Endothelial cell of hepatic sinusoid (primary cell): ENCODE data around the gene TLE3.

Experiments
- in situ Hi-C: cut with HindIII; loops from 2 replicates; pipeline ENCODE4 v1.10.0; 2017; ENCODE audit warnings: low sequenced_read_pairs

The TLE3 gene

DNA sequence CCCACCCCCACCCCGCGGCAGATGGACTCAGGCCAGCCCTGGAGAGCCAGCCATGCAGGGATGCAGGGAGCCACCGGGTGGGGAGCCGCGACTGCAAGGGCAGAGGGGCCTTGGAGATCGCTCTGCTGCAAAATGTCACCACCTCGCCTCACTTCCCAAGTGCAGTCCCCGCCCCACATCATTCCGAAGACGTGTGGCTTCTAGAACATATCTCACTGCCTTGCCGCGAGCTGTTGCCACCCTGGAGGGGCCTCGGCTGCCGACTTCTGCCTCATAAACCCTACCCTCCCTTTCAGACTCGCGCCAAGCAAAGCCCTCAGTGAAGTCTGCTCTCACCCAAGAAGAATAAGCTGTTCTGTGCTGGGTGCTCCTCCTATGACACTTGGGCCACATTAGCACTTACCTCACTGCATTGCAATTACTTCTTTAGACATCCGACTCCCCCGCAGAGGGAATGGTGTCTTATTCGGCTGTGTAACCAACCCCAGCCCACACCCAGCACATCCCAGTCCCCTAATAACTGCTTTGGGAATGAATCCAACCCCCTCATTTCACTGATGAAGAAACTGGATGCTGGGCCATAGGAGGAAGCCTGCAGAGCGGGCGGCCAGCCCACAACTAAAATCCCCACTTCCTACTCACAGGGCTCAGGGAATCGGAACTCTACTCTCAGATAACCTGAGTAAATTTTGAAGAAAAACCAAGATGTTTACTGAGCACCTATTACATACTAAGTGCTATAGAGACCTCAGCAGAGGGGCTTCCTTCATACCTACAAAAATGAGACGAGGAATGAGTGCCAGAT is 8.6 kb downstream of the TLE3 start:
- in situ Hi-C loops = no loop called here

DNA sequence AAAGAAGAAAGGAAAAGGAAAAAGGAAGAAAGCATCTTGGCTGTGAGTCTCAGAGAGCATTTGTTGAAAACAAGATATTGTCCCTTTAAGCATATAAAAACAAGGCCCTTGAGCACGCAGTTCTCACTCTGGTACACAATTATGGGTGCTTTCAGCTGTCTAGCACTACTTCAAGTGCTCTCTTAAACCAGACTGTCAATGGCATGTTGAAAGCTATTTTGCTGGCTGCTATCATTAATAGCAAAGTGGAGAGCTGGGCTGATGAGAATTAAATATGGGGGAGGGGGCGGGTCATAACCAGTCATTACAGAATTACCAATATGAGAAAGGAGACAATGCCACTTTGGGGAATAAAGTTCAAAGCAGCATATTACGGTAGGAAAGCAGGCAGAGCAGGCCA is 9.3 kb downstream of the TLE3 start:
- in situ Hi-C loops = no loop called here

DNA sequence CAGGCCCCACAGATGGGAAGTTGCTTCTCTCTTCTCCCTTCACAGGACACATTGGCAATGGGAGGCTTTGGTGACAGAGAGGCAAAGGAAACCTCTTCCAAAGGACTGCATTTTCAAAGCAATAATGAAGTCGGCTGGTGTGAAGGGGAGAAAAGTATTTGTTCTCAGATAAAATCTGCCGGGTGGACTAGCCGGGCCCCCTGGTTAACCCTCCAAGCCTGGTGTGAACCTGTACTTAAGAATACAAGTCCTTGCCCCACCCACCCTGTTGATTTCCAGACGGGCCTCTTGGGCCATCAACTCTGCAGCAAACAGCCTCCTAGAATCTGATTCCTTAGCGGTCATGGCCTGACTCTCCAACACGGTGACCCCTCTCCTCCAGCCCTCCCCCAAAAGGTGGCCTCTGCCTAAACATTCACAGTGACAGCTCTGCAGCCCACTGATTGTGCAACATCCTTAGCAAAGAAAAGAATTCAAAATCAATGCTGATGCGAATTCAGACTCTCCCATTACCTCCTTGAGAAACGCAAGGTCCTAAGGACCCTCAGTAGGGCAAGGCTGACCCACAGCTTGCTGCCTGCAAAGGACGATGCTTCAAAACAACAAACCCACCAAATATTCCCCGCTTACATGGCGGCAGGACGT is 9.9 kb downstream of the TLE3 start:
- in situ Hi-C loops = no loop called here

DNA sequence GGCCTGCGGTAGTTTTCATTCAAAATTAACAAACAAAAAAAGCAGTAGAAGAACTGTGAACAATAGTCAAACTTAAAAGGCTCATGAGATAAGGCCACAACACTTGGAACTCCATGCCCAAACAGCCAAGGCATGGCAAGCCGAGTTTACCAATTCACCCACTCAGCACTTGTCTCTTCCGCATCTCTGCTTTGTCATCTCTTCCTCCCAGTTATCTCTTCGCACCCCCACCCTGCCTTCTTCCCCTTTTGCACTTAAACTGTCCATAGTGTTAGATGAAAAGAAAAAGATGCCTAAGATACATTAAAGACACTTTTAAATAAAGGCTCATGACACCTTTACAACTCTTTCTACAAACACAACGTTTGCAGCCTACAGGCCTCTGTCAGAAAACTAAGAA is 11.1 kb downstream of the TLE3 start:
- in situ Hi-C loops = no loop called here

DNA sequence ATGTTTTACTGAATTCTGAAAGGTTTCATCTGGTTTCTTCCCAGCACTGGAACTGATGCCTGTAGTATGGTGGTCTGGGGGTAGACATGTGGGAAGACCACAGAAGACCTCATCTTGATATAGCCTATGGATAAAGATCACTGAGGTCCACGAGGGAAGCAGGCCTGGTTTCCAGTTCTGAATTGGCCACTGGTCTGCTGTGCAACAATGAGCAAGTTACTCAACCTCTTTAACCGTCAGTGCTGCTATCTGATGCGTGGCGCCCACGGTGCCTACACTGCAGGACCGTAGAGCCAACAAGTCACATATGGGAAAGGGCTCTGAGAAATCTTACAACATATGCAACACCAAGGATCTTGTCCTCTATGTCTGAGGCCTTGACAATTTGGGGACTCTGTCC is 13.3 kb downstream of the TLE3 start:
- in situ Hi-C loops = no loop called here

DNA sequence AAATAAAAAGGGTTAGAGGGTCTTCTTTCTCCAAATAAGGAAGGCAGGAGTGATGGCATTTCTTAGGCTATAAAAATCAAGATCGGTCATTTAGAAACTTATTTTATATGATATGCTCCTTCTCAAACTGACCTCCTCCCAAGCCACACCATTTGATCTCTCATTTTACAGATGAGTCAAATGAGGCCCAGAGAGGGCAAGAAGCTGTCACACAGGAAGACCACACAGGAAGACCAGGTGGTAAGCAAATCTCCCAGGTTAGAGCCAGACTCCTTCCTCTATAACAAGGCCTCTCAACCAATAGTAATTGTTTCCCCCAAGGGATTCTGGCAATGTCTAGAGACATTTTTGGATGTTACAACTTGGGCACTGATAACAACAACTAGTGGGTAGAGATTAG is 13.8 kb downstream of the TLE3 start:
- in situ Hi-C loops = no loop called here

DNA sequence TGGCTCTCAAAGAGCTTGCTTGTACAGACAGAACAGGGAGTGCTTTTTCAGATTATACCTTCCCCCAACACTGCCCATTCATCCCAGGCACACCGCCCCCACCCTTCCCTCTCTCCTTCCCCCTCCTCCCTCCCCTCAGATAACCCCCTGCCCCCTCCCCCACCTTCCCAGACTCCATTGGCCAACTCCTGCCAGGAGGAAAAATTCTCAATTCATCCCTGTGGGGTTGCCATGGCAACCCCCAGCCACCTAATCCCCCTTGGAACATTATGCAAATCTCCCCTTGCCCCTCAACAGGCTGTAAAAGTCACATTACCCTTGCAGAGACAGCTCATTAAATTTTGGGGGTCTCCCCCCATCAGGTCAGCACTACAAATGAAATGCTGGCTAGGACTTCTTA is 14.3 kb downstream of the TLE3 start:
- in situ Hi-C loops = no loop called here

DNA sequence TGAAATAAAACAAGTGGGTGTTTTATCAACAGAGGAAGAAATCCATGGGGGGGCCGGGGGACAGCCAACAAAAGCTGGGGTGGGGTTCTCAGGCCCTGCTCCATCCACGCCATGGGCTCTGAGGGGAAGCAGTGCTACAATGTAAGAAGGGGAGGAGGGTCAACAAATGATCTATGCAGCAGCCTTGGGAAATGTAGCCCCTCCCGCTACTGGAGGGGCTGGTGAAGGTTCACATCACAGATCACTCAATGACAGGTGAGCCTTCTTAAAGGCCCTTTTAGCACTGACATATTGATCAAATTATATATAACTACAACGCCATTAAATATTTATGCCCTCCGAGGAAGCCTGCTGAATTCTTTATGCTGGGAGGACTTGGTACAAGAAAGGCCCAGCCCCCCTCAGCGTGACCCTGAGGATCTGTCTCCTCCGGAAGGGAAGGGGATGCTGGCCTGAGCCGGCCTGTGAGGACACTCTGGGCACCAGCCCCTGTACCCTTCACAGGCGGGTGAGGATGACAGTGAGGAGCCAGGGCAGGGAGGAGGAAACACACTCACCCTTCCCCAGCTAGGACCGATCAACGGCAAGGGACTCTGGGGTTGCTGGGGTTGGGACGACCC is 15.3 kb downstream of the TLE3 start:
- in situ Hi-C loops = no loop called here

DNA sequence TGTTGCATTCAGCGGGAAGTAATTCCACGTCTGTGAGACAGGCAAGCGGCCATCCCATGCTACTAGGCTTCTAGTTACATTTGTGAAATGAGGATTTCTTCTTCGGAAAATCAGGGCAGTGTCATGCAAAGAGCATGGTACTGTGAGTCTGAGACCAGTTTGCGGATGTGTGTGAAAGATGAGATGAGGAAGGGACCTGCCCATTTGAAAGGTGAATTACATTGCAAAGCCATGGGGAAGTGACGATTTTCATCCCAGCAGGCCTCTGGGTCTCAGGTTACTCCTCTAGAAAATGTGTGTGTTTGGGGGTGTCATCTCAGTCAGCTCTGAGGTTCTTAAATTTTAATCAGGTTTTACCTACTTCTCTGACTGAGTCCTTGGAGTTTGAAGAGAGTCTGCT is 16.1 kb downstream of the TLE3 start:
- in situ Hi-C loops = no loop called here

DNA sequence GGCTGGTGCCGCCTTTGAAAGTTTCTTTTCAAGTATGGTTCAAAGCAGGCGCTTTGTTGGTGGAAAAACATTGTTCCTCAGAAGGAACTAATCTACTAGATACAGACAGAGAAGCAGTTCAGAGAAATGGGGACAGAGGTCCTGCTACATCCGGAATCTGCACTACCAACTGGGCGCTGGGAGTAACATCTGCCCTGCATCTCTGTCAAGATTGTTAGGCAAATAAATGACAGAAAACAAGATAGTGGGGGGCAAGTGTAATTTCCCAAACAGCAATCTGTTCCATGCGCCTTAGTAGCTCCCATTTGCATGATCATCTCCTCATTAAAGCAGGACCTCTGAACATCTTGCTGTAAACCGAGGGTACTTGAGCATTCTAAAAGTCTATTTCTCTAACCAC is 17.4 kb downstream of the TLE3 start:
- in situ Hi-C loops = no loop called here

DNA sequence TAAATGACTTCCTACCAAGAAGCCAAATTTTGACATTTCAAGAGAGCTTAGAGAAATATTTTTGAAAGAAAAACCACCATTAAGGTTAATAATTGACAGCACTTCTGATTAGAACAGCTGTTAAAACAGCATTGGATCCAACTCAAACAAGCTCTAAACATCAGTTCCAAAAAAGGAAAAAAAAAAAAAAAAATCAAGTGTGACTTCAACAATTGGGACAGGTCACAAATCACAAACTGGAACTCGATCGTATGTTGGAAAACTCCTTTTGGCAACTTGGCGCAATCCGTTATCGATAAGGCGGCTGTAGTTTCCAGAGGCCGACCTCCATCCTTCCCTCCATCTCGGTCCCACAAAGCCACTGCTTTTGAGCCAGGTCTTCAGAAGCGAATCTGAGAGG is 17.8 kb downstream of the TLE3 start:
- in situ Hi-C loops = no loop called here

DNA sequence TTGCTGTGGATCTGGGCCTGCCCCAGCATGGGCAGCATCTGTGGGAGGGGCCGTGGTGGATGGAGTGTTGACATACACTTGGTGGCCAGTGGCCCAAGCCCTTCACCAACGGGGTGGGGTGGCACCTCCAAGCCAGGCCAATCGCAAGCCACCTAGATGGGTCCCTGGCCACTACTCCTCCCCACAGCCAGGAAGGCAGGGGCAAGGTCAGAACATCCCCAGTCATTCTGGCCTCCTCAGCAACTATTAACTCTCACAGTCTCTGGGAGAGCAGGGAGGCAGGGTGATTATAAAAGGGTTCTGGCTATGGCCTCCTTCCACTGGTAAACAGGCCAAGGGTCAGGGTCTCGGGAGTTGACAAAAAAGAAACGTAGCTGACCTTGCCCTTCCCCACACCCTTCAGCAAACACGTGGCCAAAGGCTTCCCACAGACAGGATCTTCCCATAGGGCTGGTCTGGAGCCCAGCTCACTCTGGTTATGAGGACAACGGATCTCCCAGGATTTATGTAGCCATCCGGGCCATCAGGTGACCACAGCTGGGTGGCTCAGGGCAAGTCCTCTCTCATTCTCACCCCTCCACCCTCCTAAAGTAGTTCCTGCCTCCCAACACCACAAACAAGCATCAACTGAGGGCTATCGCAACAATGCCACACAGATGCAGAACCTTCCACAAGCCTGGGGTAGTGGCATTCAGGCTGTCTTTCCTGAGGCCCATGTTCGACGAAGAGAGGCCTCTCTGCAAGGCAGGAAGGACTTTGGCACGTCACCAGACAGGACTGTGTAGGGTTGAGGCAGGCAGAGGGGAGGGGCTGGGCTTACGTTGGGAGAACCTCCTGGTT is 18.9 kb downstream of the TLE3 start:
- in situ Hi-C loops = no loop called here

DNA sequence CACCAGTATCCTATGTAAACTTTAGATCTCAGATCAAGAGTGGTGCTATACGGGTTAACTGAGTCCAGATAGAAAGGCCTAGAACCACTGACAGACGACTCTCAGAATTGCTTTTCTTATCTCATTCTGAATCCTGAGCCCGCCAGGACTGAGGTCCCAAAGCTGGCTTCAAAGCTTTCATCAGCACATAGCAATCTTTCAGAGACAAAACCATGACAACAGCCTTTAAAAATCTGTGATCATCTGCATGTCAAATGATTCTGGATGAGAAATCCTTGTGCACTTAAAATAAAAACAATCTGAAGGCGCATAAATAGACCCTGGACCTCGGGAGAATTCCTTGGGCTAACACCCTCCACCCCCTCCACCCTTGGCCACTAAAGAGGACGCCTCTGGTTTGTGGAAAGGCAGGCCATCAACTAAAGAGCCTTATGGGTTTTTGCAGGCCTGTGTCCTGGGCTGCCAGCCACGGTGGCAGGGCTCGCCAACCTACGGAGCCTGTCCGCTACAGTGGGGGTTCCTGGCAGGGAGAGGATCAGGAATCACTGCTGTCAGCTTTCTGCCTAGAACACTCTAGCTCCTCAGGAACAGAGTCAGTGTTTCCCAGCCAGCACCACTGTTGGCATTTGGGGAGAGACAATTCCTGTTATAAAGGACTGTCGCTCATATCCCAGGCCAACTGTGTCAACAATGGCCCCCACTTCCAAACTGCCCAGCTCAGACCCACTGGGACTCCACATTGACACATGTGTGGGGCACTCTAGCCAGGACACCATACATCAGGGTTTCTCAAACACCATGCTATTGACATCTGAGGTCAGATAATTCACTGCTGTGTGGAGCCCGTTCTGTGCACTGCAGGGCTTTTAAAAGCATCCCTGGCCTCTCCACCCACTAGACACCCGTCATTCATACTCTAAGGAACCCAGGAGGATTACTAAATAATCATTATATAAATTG is 20.2 kb downstream of the TLE3 start:
- in situ Hi-C loops = no loop called here

DNA sequence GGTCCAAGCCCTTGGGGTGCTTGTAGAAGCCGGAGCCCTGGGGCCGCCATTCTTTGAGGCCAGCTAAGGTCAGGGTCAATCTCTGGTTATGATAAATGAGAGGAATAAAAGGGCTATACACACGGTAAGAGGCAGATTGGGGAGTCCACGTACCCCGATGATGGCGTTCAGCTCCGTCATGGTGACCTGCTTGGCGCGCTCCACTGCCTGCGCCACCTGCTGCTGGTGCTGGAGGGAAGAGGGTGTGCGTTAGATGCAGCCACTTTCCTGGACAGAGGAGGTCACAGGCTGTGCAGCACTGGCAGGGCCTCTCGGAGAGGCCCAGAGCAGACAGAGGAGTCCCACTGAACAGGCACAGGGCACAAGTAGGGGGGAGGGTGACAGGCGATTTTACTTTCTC is 23.3 kb downstream of the TLE3 start:
- in situ Hi-C loops = no loop called here

DNA sequence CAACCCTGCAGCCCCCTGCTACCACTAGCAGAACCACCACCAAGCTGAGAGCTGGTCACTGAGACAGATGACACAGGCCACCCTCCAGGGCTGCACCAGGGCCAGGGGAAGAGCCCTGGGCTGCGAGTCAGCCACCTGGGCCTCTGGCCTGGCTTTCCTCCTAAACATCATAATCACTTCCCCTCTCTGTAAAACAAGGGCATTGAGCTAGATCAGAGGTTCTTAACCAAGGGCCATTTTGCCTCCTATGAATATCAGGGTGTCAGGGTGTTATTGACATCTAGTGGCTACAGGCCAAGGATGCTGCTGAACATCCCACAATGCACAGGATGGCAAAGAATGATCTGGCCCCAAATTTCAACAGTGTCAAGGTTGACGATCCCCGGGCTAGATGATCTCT is 25.2 kb downstream of the TLE3 start:
- in situ Hi-C loops = no loop called here

DNA sequence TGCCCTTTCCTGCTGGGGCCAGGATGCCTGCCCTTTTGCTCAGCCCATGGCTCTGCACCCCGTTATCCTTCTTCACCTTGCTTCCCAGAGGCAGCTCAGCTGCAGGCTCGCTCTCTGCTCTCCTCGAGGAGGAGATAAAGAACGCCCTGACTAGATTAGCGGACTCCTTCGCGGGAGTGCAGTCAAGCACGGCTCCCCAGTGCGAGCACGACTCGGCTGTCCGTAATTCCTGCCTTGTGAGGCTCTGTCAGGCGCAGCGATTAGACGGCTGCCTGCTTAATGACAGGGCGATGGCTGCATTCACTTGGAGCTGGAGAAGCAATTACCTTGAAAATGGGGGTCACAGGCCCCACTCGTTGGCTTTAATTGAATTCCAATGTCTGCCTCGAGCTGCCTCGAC is 25.9 kb downstream of the TLE3 start:
- in situ Hi-C loops = no loop called here

DNA sequence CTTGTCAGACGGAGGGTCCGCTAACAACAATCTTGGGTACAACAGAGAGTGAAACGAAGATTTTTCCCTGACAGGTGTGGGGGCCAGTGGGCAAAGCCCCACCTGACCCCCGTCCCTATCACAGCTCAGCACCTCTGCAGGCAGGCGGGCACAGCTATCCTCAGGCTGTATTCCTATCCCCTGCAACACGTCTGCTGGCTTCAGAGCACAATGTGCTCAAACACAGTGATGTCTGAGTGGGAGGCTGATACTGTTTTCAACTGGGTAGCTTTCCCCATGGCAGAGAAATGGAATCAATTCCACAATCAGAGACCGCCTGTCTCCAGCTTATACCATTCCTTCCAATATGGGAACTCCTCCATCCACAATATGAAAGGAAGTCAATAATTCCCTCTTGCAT is 28.0 kb downstream of the TLE3 start:
- in situ Hi-C loops = no loop called here

DNA sequence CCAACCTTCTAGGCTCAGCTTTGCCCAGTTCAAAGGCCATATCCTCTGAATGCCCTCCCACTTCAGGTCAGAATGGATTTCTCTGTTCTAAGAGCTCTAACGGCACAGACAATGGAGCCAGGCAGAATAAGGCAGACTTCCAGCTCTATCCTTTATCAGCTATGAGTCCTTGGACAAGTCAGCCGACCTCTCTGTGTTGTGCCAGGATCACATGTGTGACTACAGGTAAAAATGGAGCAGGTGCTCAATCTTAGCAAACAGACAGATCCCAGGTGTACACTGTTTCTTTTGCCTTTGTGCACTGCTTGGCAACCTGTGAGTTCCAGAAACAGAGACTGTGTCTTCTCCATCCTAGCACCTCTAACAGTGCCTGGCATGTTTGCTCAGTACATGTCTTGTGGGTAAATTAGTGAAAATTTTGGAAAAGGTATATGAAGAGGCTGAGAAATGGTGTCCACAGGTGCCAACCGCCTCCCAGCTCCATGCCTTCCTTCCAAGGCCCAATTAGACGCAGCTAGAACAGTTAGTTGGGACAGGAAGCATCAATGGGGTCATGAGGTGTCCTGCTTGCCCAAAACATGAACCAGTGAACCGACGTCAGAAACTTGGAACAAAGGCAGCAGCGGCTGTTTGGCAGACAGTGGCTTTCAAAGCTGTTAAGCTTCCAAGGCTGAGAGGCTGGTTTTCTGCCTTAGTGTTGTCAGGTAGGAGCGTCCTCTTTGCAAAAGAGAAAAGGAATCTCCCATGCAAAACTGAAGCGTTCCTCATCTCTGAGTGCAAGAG is 28.7 kb downstream of the TLE3 start:
- in situ Hi-C loops = no loop called here

DNA sequence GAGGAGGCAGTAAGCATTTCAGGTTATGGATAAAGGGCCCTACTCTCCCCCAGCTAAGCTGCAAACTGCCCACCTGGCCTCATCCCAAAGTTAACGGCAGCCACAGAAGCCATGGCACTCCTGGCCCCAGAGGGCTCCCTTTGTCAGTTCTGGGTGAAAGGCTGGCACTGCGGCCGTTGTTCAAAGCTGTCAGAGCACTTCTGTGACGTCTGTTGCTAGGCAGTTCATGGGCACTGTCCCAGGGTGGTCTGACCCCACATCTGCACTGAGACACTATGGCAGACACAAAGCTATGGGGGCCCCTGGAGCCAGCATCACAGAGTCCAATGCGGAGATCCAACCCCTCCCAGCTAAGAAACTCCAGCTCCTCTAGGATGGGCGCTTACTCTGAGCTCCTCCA is 30.0 kb downstream of the TLE3 start:
- in situ Hi-C loops = no loop called here

DNA sequence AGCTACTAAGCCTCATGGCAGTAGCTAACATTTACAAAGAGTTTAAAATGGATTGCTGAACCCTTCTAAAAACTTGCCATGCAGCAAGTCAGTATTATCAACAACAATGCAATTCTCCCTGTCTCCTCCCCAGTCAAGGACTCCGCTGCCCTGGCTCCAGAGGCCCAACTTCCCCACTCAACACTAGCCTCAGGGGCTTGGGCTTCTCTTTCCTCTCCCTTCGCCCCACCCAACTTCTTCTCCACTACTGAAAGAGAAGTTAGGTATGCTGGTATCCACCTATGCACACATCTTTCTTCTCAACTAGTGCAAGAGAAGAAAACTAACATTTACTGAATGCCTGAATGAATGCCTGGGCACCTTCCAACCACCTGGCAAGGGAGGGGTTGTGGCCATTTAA is 30.7 kb downstream of the TLE3 start:
- in situ Hi-C loops = no loop called here
